Hippocampal formation (tissue), 2 donors: Measurements from ENCODE around the gene VAX1.

Experiments
- DNase-seq, 2 donors: peaks; one replicate each; lab custom pipeline; 2025; lab: John Stamatoyannopoulos, UW

VAX1 gene

GRCh38 chr10:117163954-117164548, 26.0 kb upstream of the VAX1 start:
- no peak for DNase-seq

- DNase-seq, result no peak
Observed at GRCh38 chr10:117163061-117163953, 25.2 kb upstream of the VAX1 start.

DNA sequence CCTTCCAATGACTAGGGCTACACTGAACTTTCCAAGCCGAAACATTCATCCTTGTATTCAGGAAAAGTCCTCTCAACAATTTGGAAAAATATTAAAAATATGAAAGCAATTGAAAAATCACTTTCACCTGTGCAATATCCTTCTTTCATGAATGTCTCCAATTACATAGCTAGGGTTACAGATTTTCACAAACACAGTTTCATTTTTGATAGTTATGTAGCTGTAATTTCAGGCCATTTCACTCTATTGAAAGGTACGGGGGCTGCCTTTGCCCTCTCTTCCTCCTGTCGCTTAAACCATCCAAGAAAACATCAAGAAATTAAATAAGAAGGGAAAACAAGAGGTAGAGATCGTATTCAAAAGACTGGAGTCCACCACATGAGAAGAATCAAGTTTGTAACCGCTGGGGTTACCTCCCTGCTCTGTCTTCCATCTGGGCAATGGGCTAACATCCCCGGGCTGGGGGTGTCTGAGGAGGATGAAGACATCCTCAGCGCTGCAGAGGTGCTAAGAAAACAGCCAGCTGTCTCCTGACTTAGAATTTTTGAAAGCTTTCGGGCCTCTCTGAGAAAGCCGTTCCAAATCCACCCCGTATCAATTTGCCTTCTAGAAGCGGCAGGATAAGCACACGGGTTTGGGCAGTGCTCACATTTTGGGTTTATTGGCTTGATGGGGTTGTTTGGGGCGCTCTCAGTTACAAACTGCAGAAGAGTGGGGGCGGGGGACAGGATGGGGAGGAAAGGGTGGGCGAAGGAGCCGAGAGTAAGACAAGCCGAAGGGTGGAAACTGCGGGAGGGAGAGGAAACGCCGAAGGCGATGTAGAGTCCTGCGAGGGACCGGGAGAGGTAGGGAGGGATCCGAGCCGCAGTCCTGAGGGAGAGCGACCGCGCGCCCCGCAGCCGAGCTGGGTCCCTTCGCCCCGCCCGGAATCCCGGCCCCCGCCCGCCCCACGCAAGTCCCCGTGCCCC, 24.3 kb upstream of the VAX1 start:
- no peak for DNase-seq

GRCh38 chr10:117161386-117162033, 23.4 kb upstream of the VAX1 start:
- no peak for DNase-seq

GRCh38 chr10:117160567-117160966, 22.5 kb upstream of the VAX1 start:
- no peak for DNase-seq

- DNase-seq, result no peak
Observed at GRCh38 chr10:117159390-117159789, 21.3 kb upstream of the VAX1 start.

DNA sequence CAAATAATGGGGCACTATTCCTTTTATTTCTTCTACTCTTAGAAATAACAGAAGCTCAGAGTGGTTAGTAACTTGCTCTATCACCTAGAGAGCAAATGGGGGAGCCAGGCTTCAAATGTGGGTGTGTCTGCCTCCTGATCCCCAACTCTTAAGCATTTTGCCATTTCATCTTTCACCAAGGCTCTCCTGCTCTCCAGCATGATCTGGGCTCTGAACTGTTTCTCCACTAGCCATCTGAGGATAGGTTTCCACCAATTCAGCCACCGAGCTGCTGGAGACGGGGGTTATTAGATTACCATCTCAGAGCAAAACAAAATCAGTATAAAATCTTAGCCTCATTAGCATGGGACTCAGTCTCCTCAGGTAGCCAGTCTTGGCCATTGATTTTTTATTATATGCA, 20.2 kb upstream of the VAX1 start:
- no peak for DNase-seq

DNA sequence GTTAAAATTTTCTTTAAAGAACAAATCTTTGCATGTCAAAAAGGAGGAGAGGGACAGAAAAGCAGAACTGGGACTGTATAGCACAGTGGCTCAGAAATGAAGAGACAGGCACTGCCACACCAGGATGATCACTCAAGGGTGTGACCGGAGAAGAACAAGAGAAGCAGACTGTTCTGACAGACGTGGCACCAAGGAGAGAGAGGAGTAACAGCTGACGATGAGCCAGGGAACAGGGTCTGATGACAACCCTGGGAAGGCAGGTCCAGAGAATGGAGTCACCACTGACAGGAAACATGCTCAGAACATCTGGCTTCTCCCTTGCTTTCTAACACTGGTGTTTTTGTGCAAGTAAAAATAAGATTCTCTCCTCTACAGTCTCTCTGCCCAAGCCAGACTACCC, 14.6 kb upstream of the VAX1 start:
- DNase-seq, result no peak

- DNase-seq, result no peak
Observed at GRCh38 chr10:117148284-117148683, 10.2 kb upstream of the VAX1 start.

- DNase-seq, result no peak
Observed at GRCh38 chr10:117145019-117145418, 6.9 kb upstream of the VAX1 start.

DNA sequence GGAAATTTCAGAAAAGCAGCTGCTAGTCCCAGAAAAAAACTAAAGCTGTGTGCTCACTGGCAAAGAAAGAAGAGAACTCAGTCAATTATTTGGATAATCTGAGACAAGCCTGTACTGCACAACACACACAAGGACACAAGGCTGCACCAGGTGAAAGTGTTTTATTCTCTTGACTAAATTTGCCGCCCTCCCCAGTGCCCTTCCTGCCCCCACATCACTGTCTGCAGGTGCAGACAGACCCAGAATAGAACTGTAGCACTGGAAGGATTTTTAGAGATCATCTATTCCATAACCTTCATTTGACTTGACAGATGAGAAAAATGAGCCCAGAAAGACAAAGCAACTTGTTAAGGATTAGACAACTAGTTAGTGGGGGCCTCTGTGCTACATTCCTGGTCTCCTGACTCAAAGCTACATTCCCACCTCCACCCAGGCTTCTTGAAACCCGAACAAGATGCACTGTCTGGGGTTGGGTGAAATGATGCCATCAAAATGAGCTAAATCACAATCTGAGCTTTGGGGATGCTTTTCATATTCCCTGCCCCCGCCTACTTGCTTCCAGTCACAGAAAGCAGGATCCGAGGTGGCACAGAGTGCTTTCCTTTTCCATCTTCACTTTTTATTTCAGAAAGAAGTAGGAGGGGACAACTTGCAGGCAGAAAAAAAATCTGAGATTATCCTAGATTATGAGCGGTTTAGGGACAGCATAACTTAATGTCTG, 5.2 kb upstream of the VAX1 start:
- DNase-seq, result no peak

- no peak for DNase-seq
Observed at GRCh38 chr10:117140525-117140902, 2.4 kb upstream of the VAX1 start.

DNA sequence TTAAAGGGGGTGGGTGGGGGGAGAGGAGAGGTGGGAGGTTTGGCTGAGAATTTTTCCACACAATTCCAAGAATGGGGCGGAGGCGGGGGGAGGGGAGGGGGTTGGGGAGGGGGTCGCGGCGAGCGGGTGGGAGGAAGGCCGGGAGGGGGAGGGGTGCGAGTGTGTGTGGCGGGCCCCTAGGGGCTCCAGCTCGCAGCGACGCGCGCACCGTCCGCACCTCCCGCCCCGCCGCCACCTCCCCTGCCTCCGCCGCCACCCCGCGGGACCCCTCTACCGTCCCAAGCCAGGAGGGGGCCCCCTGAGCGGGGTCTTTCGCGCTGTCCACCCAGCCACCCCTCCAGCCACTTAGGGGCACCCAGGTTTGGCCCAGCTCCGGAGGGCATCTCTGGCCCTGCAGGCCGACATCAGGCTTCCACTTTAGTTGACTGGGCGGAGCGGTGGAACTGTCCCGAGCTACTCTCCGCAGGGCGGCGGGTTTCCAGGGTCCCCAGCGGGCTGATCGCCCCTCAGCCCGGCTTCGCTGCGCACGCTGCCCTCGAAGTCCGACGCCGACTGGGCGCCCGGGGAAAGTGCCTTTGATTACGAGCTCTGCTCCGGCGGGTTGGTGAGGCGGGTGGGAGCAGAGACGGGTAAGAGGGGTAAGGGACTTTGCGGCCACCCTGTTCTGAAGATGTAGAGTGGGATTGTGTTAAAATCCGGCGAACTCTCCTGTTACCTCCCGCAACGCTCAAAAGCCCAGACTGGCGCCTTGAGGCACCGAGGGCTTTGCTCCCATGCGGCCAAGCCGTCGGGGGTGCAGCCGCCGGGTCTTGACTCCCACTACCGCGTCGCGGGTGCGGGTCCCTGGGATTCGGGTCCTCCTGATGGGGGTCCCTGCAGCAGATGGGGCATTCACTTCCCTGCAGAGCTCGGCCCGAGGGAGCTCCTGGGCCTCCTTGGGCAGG, 1.8 kb upstream of the VAX1 start:
- no peak for DNase-seq

DNA sequence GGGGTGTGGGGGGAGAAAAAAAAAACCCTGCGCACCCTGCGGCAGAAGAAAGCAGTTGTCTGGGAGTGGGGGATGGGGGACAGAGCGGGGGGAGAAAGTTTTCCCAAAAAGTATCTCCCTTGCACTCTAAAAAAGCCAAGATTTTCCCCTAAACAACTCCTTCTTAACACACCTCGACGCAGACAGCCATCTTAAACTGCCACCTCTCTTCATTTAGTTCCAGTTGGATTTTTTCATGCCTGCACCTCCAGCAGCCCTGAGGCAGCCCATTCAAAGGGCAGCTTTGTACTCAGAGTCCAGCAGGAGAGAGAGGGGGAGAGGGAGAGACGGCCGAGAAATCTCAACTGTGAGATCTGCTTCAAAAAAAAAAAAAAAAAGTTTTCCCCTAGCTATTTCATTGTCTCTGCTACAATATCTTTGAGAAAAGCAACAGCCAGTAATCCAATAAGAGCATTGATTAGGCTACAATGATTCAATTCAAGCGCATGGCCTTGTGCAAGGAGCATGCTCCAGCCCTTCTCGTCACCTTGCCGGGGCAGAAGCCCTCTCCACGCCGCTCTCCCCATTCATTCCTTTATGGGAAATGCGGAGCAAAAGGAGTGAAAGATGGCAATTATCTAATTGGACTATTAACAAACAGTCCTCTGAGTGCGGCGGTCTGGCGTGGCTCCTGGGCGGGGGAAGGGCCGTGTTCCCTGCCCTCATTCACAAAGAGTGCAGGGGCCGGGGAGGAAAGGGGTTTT, 939 bp upstream of the VAX1 start:
- no peak for DNase-seq

- peak in 1 of 2 donors; percentile 30 for DNase-seq
Observed at GRCh38 chr10:117137031-117137910, 799 bp downstream of the VAX1 start.

- no peak for DNase-seq
Observed at GRCh38 chr10:117136391-117136975, 1.6 kb downstream of the VAX1 start.

DNA sequence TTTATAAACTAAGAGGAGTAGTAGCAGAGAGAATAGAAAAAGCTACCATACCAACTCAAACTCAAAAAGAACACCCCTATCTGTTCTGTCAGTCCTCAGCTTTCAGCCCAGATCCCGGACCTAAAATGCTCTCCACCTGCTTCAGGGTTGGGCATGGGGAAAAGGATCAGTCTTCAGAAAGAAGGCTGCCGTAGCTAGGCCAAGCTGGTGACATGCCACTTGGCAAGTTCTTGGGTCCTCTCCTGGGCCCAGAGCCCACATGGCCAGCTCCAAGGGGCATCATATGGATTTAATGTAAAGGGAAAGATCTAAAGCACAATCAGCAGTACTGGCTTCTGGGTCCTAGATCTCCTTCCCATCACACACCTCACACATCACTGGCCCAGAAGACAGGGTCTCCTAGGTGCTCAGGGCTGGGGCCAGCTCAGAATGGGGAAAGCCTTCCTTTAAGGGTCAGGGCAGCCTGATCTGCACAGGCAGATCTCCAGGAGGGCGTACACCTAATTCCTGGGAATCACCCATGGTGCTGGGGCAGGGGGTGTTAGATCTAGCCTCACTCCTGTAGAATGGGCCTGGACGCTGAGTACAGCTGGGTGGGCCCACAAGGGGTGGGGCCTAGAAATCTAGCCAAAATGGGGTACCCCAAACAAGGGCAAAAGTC, 2.5 kb downstream of the VAX1 start:
- no peak for DNase-seq

GRCh38 chr10:117135026-117135372, 3.1 kb downstream of the VAX1 start:
- no peak for DNase-seq
